NCI-H146 treated with DMSO at 0.1 percent for 48 hours (cell line): ENCODE data around the gene GRM3.
"Not testable (repeated sequence)": the region's sequence is repeated elsewhere in the genome, so short reads cannot be mapped to it uniquely, and the experiment has no call there.

Source experiments
- DNase-seq: peaks from one replicate; lab custom pipeline; 2025; ENCODE audit not compliant: unreplicated experiment; lab: John Stamatoyannopoulos, UW

GRM3 gene

GRCh38 chr7:86643561-86644281 lies at the start of gene GRM3:
Gene GRM3 (plus strand): TSS chr7:86643909. CDS start chr7:86765146, 121,237 bp downstream.
- no peak for DNase-seq

- DNase-seq: peak; percentile 7
Observed at GRCh38 chr7:86598311-86598710, 45.4 kb upstream of the GRM3 start.

DNA sequence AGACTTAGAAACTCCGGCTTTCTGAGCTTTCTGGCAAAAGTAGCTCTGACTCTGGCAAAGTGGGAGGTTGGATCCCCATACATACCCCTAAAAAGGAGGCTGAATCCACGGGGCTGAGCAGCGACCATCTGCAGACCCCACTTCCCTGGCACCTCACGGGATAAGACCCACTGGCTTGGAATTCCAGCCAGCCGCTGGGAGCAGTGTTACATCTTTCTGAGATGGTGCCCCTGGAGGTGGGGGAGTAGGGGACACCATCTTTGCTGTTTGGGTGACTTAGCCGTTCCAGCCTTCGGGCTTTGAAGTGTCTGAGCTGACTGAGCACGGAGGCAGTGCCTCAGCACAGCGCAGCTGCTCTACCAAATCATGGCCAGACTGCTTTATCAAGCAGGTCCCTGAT lies 45.0 kb upstream of the GRM3 start:
- DNase-seq: no peak

- DNase-seq: no peak
Observed at GRCh38 chr7:86600506-86601290, 43.0 kb upstream of the GRM3 start.

GRCh38 chr7:86615711-86616110 lies 28.0 kb upstream of the GRM3 start:
- DNase-seq: not testable (repeated sequence)

DNA sequence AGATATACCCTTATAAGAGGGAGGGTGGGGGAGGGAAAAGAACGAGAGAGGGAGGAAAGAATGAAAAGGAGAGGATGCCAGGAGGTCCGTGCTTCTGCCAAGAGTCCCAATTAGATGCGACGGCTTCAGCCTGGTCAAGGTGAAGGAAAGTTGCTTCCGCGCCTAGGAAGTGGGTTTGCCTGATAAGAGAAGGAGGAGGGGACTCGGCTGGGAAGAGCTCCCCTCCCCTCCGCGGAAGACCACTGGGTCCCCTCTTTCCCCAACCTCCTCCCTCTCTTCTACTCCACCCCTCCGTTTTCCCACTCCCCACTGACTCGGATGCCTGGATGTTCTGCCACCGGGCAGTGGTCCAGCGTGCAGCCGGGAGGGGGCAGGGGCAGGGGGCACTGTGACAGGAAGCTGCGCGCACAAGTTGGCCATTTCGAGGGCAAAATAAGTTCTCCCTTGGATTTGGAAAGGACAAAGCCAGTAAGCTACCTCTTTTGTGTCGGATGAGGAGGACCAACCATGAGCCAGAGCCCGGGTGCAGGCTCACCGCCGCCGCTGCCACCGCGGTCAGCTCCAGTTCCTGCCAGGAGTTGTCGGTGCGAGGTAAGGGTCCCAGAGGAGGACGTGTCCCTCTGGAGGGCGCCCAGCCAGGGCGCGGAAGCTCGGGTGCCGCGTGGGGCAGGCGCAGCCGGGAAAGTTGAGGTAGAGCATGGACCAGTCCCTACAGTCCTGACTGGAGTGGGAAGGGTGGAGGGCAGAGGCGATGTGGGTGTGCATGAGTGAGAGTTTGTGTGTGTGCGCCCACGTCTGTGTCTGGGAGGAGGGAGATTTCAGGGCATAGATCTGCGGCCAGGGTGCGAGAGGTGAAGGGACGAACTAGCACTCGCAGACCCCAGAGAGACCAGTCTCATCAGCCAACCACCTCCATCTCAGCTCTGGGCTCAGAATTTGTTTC lies 844 bp downstream of the GRM3 start:
- DNase-seq: no peak

DNA sequence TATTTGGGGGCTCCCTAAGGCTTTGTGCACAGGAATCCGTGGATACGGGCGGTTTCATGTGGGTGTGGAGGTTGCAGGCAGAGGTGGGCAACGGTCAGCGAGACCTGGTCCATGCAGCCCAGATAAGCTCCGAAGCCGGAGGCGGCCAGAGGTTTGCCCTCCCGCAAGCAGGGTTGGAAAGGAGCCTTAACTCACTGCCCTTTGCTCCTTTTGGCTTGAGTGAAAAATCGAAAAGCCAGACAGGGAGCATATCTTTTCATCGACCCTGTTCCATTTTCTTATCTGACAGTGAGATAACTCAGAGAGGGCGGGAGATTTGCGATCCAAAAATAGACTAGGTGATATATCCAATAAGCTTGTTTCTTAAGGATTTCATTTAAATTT lies 1.5 kb downstream of the GRM3 start:
- DNase-seq: no peak

GRCh38 chr7:86645676-86646276 lies 2.1 kb downstream of the GRM3 start:
- DNase-seq: no peak

DNA sequence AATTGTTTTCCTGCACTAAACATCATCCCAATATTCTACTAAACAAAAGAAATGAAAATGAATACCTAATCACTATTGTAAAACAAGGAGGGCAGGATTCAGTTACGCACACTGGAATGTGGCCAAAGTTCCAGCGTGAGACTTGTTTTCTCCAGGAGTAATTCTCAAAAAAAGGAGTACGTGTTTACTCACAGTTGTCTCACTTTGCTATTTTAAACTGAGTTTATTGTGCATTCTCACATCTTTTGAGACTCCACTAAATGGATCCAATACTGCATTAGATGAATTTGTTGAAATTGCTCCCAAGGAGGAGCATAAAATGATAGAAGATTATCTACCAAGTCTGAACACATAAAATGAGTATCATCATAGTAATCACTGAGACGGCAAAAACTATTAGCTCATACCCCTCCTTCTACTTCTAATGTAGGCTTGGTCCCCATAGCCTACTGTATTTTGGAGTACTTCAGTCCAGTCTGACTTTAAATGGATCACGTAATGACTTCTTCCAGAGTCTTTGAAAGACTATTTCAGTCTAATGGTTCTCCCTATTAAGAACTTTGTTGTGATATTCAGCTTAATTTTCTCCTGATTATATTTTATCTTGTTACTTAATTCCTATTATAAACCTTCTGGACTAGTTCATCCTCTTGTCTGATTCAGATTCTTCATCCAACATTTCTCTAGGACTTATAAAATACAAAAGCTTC lies 3.8 kb downstream of the GRM3 start:
- DNase-seq: no peak

- DNase-seq: no peak
Observed at GRCh38 chr7:86648169-86648568, 4.5 kb downstream of the GRM3 start.

- no peak for DNase-seq
Observed at GRCh38 chr7:86653919-86654659, 10.4 kb downstream of the GRM3 start.

DNA sequence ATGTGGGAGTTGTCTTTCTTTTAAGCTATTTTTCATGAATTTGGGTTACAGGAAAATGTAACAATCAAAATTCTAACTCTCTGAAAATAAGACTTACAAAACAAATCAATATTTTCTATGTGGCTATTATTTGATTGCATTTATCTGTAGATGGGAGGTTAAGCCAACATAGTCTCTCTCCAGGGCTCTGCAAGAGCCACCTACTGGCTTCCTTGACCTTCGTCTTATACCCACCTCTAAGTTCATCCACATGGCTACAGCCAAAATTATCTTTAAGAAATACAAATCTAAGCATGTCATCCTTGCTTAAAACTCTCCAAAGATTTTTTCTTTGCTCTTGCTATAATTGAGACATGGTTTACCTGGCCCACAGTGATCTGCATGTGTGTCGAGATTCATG lies 14.2 kb downstream of the GRM3 start:
- no peak for DNase-seq

- DNase-seq: no peak
Observed at GRCh38 chr7:86660950-86661462, 17.3 kb downstream of the GRM3 start.

- no peak for DNase-seq
Observed at GRCh38 chr7:86664486-86664885, 20.8 kb downstream of the GRM3 start.

- no peak for DNase-seq
Observed at GRCh38 chr7:86664991-86665390, 21.3 kb downstream of the GRM3 start.

DNA sequence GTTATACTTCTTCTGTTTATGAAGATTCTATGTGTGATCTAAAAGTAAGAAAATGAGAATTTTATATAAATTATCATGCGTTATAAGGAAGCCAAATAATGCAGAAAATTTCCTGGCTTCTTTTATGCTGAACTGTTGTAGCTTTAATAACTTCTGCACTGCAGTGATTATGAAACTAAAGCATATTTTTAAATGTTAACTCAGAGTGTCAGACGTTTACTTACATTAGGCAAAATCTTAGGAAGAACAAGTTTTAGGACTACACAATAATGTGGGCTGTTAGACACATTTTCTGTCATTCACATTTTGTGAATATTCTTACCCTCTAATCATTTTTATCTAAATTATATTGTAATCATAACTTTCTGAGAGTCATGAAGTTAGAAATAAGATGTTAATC lies 22.0 kb downstream of the GRM3 start:
- DNase-seq: no peak

DNA sequence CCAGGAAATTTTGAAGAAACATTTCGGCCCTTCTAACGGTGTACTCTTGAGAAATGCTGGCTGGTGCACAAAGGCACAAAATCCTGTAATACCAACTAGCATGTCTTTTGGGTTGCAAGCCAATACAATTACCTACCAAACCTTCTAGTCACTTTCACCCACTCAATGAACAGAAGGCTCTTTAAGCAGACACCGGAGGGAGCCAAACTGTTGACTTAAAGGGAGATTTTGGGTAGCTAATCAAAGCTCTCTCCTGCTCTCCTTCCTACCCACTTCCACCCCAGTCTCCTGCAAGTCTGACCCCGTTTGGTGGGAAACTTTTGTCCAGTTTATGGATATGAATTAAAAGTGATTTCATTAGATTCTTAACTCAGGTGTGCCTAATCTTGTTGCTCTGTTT lies 24.0 kb downstream of the GRM3 start:
- DNase-seq: no peak

- no peak for DNase-seq
Observed at GRCh38 chr7:86668315-86668714, 24.6 kb downstream of the GRM3 start.

GRCh38 chr7:86687831-86688230 lies 44.1 kb downstream of the GRM3 start:
- no peak for DNase-seq
